Liver (tissue), 3 donors: ENCODE results near the gene RNF39.

ENCODE experiments used
- EGR1 ChIP-seq, 2 donors: IDR thresholded peaks; 2 replicates each; pipeline ENCODE4 v1.6.1; 2016 to 2018; ENCODE audit warnings: antibody characterized with exemption in 2 of 2, low read depth in 2 of 2
- GABPA ChIP-seq, 2 donors: IDR thresholded peaks in 1 of 2; conservative IDR thresholded peaks in 1 of 2; 2 replicates each; pipeline ENCODE4 v1.6.1; 2016; ENCODE audit warnings: antibody characterized with exemption in 2 of 2, mild to moderate bottlenecking in 1 of 2, moderate library complexity in 1 of 2
- JUND ChIP-seq, 2 donors: IDR thresholded peaks; 2 replicates each; pipeline ENCODE4 v1.6.1; 2016; ENCODE audit warnings: antibody characterized with exemption in 2 of 2
- RAD21 ChIP-seq, 2 donors: IDR thresholded peaks; 2 replicates each; pipeline ENCODE4 v1.6.1; 2016; ENCODE audit warnings: antibody characterized with exemption in 2 of 2, mild to moderate bottlenecking in 2 of 2
- SP1 ChIP-seq: IDR thresholded peaks from 2 replicates; pipeline ENCODE4 v1.6.1; 2018; ENCODE audit warnings: antibody characterized with exemption, mild to moderate bottlenecking
- TAF1 ChIP-seq: conservative IDR thresholded peaks from 2 replicates; pipeline ENCODE4 v1.6.1; 2016; ENCODE audit warnings: antibody characterized with exemption, mild to moderate bottlenecking
- YY1 ChIP-seq: IDR thresholded peaks from 2 replicates; pipeline ENCODE4 v1.6.1; 2016; ENCODE audit warnings: antibody characterized with exemption, mild to moderate bottlenecking
- TF ChIP-seq, protein P1 (sequence below): fragments of 150-350 bp; IDR thresholded peaks from 2 replicates; pipeline ENCODE4 v1.5.1; 2017; ENCODE audit warnings: improper control_type of control experiment, low read depth, low read length; ENCODE audit not compliant: missing input control
- TF ChIP-seq, protein P2 (sequence below): IDR thresholded peaks from 2 replicates; pipeline ENCODE4 v1.6.1; 2016; ENCODE audit warnings: antibody characterized with exemption
- TF ChIP-seq, protein P3 (sequence below): IDR thresholded peaks from 2 replicates; pipeline ENCODE4 v1.6.1; 2016; ENCODE audit warnings: antibody characterized with exemption, mild to moderate bottlenecking
- donor health status: healthy.
- donor health status: healthy.

DNA sequence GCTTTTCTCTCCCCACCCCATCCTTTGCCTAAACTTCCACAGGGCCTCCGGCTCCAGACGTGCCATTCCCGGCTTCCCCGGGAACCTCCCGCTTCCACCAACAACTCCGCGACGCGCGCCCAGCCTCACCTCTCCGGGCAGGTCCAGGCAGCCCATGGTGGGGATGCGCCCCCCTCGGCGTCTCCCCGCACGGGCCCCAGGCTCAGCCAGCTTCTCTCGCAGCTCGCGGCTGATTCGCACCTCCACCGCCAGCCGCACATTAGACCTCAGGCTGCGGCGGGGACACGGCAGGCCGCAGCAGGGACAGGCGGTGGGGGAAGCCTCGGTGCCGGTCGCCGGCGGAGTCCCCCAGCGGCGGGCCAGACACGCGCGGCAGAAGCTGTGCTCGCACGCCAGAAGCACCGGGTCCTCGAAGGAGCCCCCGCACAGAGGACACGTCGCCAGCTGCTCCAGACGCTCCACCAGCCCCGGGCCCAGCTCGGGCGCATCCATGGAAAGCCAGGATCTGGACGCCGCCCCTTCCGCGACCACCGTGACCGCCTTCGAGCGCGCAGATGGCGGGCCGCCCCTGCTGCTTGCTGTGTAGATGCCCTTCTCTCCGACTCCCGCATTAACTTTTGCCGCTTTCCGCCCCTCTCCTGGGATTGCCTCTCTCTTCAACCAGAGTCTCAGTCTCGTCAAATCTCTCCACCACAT lies at the start of gene RNF39:
- TF ChIP-seq TAF1, result no peak
- TF ChIP-seq, protein P1, sequence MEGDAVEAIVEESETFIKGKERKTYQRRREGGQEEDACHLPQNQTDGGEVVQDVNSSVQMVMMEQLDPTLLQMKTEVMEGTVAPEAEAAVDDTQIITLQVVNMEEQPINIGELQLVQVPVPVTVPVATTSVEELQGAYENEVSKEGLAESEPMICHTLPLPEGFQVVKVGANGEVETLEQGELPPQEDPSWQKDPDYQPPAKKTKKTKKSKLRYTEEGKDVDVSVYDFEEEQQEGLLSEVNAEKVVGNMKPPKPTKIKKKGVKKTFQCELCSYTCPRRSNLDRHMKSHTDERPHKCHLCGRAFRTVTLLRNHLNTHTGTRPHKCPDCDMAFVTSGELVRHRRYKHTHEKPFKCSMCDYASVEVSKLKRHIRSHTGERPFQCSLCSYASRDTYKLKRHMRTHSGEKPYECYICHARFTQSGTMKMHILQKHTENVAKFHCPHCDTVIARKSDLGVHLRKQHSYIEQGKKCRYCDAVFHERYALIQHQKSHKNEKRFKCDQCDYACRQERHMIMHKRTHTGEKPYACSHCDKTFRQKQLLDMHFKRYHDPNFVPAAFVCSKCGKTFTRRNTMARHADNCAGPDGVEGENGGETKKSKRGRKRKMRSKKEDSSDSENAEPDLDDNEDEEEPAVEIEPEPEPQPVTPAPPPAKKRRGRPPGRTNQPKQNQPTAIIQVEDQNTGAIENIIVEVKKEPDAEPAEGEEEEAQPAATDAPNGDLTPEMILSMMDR, result no peak
- TF ChIP-seq JUND (IDR thresholded peaks at IDR 0.05), result no peak
- no peak for TF ChIP-seq RAD21 (IDR thresholded peaks at IDR 0.05)
- TF ChIP-seq EGR1 (IDR thresholded peaks at IDR 0.05; ENCODE audit: low read depth in 2 of 2), result no peak
- TF ChIP-seq, protein P2, sequence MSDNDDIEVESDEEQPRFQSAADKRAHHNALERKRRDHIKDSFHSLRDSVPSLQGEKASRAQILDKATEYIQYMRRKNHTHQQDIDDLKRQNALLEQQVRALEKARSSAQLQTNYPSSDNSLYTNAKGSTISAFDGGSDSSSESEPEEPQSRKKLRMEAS, result no peak
- TF ChIP-seq GABPA (IDR thresholded peaks at IDR 0.05 in 1 of 2, conservative IDR thresholded peaks at IDR 0.05 in 1 of 2), result no peak
- TF ChIP-seq SP1, result no peak
- TF ChIP-seq, protein P3, sequence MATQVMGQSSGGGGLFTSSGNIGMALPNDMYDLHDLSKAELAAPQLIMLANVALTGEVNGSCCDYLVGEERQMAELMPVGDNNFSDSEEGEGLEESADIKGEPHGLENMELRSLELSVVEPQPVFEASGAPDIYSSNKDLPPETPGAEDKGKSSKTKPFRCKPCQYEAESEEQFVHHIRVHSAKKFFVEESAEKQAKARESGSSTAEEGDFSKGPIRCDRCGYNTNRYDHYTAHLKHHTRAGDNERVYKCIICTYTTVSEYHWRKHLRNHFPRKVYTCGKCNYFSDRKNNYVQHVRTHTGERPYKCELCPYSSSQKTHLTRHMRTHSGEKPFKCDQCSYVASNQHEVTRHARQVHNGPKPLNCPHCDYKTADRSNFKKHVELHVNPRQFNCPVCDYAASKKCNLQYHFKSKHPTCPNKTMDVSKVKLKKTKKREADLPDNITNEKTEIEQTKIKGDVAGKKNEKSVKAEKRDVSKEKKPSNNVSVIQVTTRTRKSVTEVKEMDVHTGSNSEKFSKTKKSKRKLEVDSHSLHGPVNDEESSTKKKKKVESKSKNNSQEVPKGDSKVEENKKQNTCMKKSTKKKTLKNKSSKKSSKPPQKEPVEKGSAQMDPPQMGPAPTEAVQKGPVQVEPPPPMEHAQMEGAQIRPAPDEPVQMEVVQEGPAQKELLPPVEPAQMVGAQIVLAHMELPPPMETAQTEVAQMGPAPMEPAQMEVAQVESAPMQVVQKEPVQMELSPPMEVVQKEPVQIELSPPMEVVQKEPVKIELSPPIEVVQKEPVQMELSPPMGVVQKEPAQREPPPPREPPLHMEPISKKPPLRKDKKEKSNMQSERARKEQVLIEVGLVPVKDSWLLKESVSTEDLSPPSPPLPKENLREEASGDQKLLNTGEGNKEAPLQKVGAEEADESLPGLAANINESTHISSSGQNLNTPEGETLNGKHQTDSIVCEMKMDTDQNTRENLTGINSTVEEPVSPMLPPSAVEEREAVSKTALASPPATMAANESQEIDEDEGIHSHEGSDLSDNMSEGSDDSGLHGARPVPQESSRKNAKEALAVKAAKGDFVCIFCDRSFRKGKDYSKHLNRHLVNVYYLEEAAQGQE, result no peak
- TF ChIP-seq YY1, result no peak
